ENCODE data around the gene ATP4B. TPM values are rescaled to one million over a fixed set of nuclear protein-coding genes. Genes with fewer than 3 reads are reported as not detected.

Gene ATP4B
- total RNA-seq, 2 donors from 2014 or later = not detected

GRCh38 chr13:113616281-113616906 lies 41.6 kb downstream of the ATP4B start:
- Histone ChIP-seq H3K36me3 (no peaks in the 10 kb centered on the region), H3K4me1 (no peaks in the 10 kb centered on the region), H3K9ac (ENCODE audit: low read depth in 2 of 2, low read length in 2 of 2) (no peak overlapping the region), H3K27ac (no peak overlapping the region), H3K27me3 (no peaks in the 10 kb centered on the region), H3K4me3 (no peak overlapping the region), H3K9me3 (no peaks in the 10 kb centered on the region)
- intact Hi-C loops (cut with DNase I) = no loop called here
- TF ChIP-seq, protein P1, sequence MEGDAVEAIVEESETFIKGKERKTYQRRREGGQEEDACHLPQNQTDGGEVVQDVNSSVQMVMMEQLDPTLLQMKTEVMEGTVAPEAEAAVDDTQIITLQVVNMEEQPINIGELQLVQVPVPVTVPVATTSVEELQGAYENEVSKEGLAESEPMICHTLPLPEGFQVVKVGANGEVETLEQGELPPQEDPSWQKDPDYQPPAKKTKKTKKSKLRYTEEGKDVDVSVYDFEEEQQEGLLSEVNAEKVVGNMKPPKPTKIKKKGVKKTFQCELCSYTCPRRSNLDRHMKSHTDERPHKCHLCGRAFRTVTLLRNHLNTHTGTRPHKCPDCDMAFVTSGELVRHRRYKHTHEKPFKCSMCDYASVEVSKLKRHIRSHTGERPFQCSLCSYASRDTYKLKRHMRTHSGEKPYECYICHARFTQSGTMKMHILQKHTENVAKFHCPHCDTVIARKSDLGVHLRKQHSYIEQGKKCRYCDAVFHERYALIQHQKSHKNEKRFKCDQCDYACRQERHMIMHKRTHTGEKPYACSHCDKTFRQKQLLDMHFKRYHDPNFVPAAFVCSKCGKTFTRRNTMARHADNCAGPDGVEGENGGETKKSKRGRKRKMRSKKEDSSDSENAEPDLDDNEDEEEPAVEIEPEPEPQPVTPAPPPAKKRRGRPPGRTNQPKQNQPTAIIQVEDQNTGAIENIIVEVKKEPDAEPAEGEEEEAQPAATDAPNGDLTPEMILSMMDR (IDR thresholded peaks at IDR 0.05) = no peak
- DNase-seq = no peak

- H3K36me3 ChIP-seq = no peaks in the 10 kb centered on the region
- H3K9ac ChIP-seq (ENCODE audit: low read depth in 2 of 2, low read length in 2 of 2) = no peak overlapping the region
- H3K9me3 ChIP-seq = no peaks in the 10 kb centered on the region
- TF ChIP-seq, protein P1 (IDR thresholded peaks at IDR 0.05) = no peak
- no peak for DNase-seq
- H3K4me3 ChIP-seq = no peak overlapping the region
- H3K27ac ChIP-seq = no peak overlapping the region
- H3K27me3 ChIP-seq = no peaks in the 10 kb centered on the region
- H3K4me1 ChIP-seq = no peaks in the 10 kb centered on the region
- intact Hi-C loops (cut with DNase I) = no loop called here
Measured at GRCh38 chr13:113613789-113614379, 44.1 kb downstream of the ATP4B start.

- no peak for DNase-seq
Measured at GRCh38 chr13:113612607-113613006, 45.4 kb downstream of the ATP4B start.

DNA sequence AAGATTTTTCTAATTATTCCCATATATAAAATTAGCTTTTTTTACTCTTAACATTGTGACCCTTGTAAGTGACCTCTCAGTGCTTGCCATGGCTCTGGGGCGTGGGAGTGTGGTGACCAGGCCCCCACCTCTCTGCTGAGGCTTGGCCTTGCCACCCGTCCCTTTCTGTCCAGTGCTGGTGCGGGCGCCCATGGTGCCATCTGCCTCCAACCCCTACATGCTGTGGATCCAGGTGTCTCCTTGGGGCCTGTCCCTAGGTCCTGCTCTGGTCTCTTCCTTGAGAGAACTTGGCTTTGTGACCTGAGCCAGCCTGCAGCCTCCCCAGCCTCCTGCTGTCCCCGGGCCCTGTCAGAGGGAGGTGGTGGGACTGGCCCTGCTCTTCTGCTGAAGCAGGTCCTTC lies 46.0 kb downstream of the ATP4B start:
- H3K9ac ChIP-seq (ENCODE audit: low read depth in 2 of 2, low read length in 2 of 2) = no peak overlapping the region
- no peaks in the 10 kb centered on the region for H3K4me1 ChIP-seq
- H3K27me3 ChIP-seq = no peaks in the 10 kb centered on the region
- no peak overlapping the region for H3K27ac ChIP-seq
- TF ChIP-seq, protein P1 (IDR thresholded peaks at IDR 0.05) = no peak
- DNase-seq = no peak
- intact Hi-C loops (cut with DNase I) = no loop called here
- no peaks in the 10 kb centered on the region for H3K36me3 ChIP-seq
- H3K4me3 ChIP-seq = no peak overlapping the region
- H3K9me3 ChIP-seq = no peaks in the 10 kb centered on the region

More at GRCh38 chr13:113612607-113613006, 45.4 kb downstream of the ATP4B start:
- Histone ChIP-seq H3K9me3 (no peaks in the 10 kb centered on the region), H3K27me3 (no peaks in the 10 kb centered on the region), H3K27ac (no peak overlapping the region), H3K36me3 (no peaks in the 10 kb centered on the region), H3K9ac (ENCODE audit: low read depth in 2 of 2, low read length in 2 of 2) (no peak overlapping the region), H3K4me1 (no peaks in the 10 kb centered on the region), H3K4me3 (no peak overlapping the region)
- intact Hi-C loops (cut with DNase I) = no loop called here
- TF ChIP-seq, protein P1 (IDR thresholded peaks at IDR 0.05) = no peak

DNA sequence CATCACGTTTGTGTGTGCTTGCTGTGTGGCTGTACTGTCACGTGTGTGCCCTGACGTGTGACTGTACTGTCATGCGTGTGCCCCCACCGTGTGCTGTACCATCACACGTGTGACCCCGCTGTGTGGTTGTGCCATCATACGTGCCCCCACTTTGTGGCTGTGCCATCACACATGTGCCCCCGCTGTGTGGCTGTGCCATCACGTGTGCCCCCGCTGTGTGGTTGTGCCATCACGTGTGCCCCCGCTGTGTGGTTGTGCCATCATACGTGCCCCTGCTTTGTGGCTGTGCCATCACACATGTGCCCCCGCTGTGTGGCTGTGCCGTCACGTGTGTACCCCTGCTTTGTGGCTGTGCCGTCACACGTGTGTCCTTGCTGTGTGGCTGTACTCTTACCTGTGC lies 47.7 kb downstream of the ATP4B start:
- TF ChIP-seq, protein P1 (IDR thresholded peaks at IDR 0.05) = no peak
- no peaks in the 10 kb centered on the region for H3K27me3 ChIP-seq
- H3K36me3 ChIP-seq = no peaks in the 10 kb centered on the region
- no peak overlapping the region for H3K9ac ChIP-seq (ENCODE audit: low read depth in 2 of 2, low read length in 2 of 2)
- no peak overlapping the region for H3K4me3 ChIP-seq
- no peak overlapping the region for H3K27ac ChIP-seq
- no peaks in the 10 kb centered on the region for H3K9me3 ChIP-seq
- no peak for DNase-seq
- no peaks in the 10 kb centered on the region for H3K4me1 ChIP-seq
- intact Hi-C loops (cut with DNase I) = no loop called here

Measured in colonic mucosa (tissue), 4 donors.